Small intestine (tissue), 7 donors: ENCODE data around the gene TPSG1. TPM values are rescaled to one million over a fixed set of nuclear protein-coding genes. Genes with fewer than 3 reads are reported as not detected.
"Not testable (repeated sequence)": the region's sequence is repeated elsewhere in the genome, so short reads cannot be mapped to it uniquely, and the experiment has no call there.

Experiments used
- DNase-seq, 2 donors: peaks; one replicate each; pipeline versions ENCODE4 v3.0.0 to v3.0.0-alpha.2; 2013
- FAIRE-seq: peaks from 2 replicates; lab custom pipeline; 2012; peaks lifted over from hg19 to GRCh38; lab: Jason Lieb, UNC
- H3K27ac ChIP-seq, 3 donors: one replicate each; pipeline ENCODE4 v1.5.1; 2013; ENCODE audit warnings: low read length in 2 of 3, mild to moderate bottlenecking in 2 of 3, control low read depth in 1 of 3, inconsistent platforms in 1 of 3, low read depth in 1 of 3, moderate library complexity in 1 of 3
- H3K27me3 ChIP-seq, 3 donors: one replicate each; pipeline ENCODE4 v1.6.1; 2013; ENCODE audit warnings: low read length in 3 of 3, inconsistent platforms in 1 of 3; ENCODE audit not compliant: control insufficient read depth in 3 of 3, insufficient read depth in 3 of 3
- H3K36me3 ChIP-seq, 3 donors: one replicate each; pipeline ENCODE4 v1.6.1; 2013; ENCODE audit warnings: low read length in 3 of 3, inconsistent platforms in 1 of 3, low read depth in 1 of 3, mild to moderate bottlenecking in 1 of 3, moderate library complexity in 1 of 3; ENCODE audit not compliant: control insufficient read depth in 3 of 3, insufficient read depth in 2 of 3
- H3K4me1 ChIP-seq, 3 donors: one replicate each; pipeline ENCODE4 v1.6.1; 2013; ENCODE audit warnings: low read length in 2 of 3, inconsistent platforms in 1 of 3, low read depth in 1 of 3, mild to moderate bottlenecking in 1 of 3, moderate library complexity in 1 of 3; ENCODE audit not compliant: control insufficient read depth in 3 of 3, insufficient read depth in 2 of 3
- H3K4me3 ChIP-seq, 3 donors: one replicate each; pipeline ENCODE4 v1.5.1; 2013; ENCODE audit warnings: low read length in 3 of 3, control low read depth in 1 of 3, inconsistent platforms in 1 of 3, low read depth in 1 of 3, mild to moderate bottlenecking in 1 of 3, moderate library complexity in 1 of 3
- H3K9me3 ChIP-seq, 2 donors: one replicate each; pipeline ENCODE4 v1.6.1; 2013; ENCODE audit warnings: low read depth in 1 of 2, low read length in 1 of 2; ENCODE audit not compliant: control insufficient read depth in 2 of 2, insufficient read depth in 1 of 2
- WGBS, 3 donors: extraction: QIAGEN DNeasy Blood & Tissue Kit; methylation state at CpG; one replicate each; pipeline ENCODE4 v1.1.7; 2013; 5-methylcytosine and 5-hydroxymethylcytosine counted together
- polyA plus RNA-seq, 4 donors: library from polyadenylated mRNA; stranded (reverse) in 3 of 4; unstranded in 1 of 4; fragments of 200-250 nt in 3 of 4; fragments of 120-200 nt in 1 of 4; gene quantifications; one replicate each; pipeline versions ENCODE4 v1.2.1 to v1.2.3, GENCODE V29; 2013
- donor health status: healthy with polysubstance abuse.
- donor health status: control.
- donor health status: control.
- donor health status: Bipolar disorder and iron deficiency.
- donor health status: healthy.

TPSG1 gene
- polyA plus RNA-seq, 4 donors: 3.3 to 40.9 (median 14.0) TPM

GRCh38 chr16:1206326-1206725 is 18.7 kb downstream of the TPSG1 start:
- WGBS, 3 donors: 70 to 77% (median 74%) methylated on average over 8 to 9 of the region's 9 CpGs
- FAIRE-seq: no peak
- H3K27me3 ChIP-seq: no peaks in the 10 kb centered on the region
- peaks cover 0 to 17% (median 0%) of the 10 kb centered on the region in 3 donors for H3K36me3 ChIP-seq
- H3K9me3 ChIP-seq: no peaks in the 10 kb centered on the region
- no peak overlapping the region for H3K27ac ChIP-seq
- H3K4me3 ChIP-seq: no peak overlapping the region
- no peaks in the 10 kb centered on the region for H3K4me1 ChIP-seq
- DNase-seq: no peak

GRCh38 chr16:1204933-1205332 is 20.1 kb downstream of the TPSG1 start:
- H3K36me3 ChIP-seq: peaks cover 0 to 17% (median 0%) of the 10 kb centered on the region in 3 donors
- H3K27me3 ChIP-seq: no peaks in the 10 kb centered on the region
- no peaks in the 10 kb centered on the region for H3K4me1 ChIP-seq
- FAIRE-seq (no peak), DNase-seq (no peak)
- H3K9me3 ChIP-seq: no peaks in the 10 kb centered on the region
- H3K27ac ChIP-seq: no peak overlapping the region
- H3K4me3 ChIP-seq: no peak overlapping the region
- WGBS, 3 donors: 33 to 75% (median 57%) methylated on average over 13 to 17 of the region's 21 CpGs

GRCh38 chr16:1202274-1202673 is 22.8 kb downstream of the TPSG1 start:
- Histone ChIP-seq H3K9me3 (no peaks in the 10 kb centered on the region), H3K4me1 (no peaks in the 10 kb centered on the region), H3K27me3 (no peaks in the 10 kb centered on the region), H3K36me3 (peaks cover 0 to 7% (median 0%) of the 10 kb centered on the region in 3 donors), H3K4me3 (no peak overlapping the region), H3K27ac (no peak overlapping the region)
- FAIRE-seq (no peak), DNase-seq (no peak)
- WGBS, 3 donors: 88 to 94% (median 90%) methylated on average over 16 to 18 of the region's 18 CpGs

- no peak overlapping the region for H3K4me3 ChIP-seq
- H3K27ac ChIP-seq: no peak overlapping the region
- H3K27me3 ChIP-seq: no peaks in the 10 kb centered on the region
- no peak for FAIRE-seq
- H3K36me3 ChIP-seq: peaks cover 0 to 7% (median 0%) of the 10 kb centered on the region in 3 donors
- no peak for DNase-seq
- H3K9me3 ChIP-seq: no peaks in the 10 kb centered on the region
- H3K4me1 ChIP-seq: no peaks in the 10 kb centered on the region
- WGBS, 3 donors: 92 to 96% (median 95%) methylated on average over 25 of the region's 25 CpGs
These were observed 23.6 kb downstream of the TPSG1 start for GRCh38 chr16:1201444-1201843.

GRCh38 chr16:1200014-1200627 is 24.9 kb downstream of the TPSG1 start:
- H3K4me3 ChIP-seq: no peak overlapping the region
- no peak overlapping the region for H3K27ac ChIP-seq
- H3K4me1 ChIP-seq: no peaks in the 10 kb centered on the region
- no peak for DNase-seq
- no peak for FAIRE-seq
- 90 to 93% (median 92%) methylated on average over 38 of the region's 38 CpGs for WGBS, 3 donors
- no peaks in the 10 kb centered on the region for H3K9me3 ChIP-seq
- H3K27me3 ChIP-seq: no peaks in the 10 kb centered on the region
- H3K36me3 ChIP-seq: peaks cover 0 to 7% (median 0%) of the 10 kb centered on the region in 3 donors

- H3K9me3 ChIP-seq: no peaks in the 10 kb centered on the region
- WGBS, 3 donors: 68 to 79% (median 75%) methylated on average over 10 to 15 of the region's 19 CpGs
These were observed 25.6 kb downstream of the TPSG1 start for GRCh38 chr16:1199347-1200013.

GRCh38 chr16:1198671-1199346 is 26.3 kb downstream of the TPSG1 start:
- H3K27ac ChIP-seq, DNase-seq, H3K27me3 ChIP-seq, FAIRE-seq, H3K4me3 ChIP-seq, H3K4me1 ChIP-seq, H3K36me3 ChIP-seq, H3K9me3 ChIP-seq: not testable (repeated sequence)
- WGBS, 3 donors: 85 to 91% (median 86%) methylated on average over 29 to 44 of the region's 44 CpGs

More at GRCh38 chr16:1199347-1200013, 25.6 kb downstream of the TPSG1 start:
- Histone ChIP-seq H3K36me3 (peaks cover 0 to 7% (median 0%) of the 10 kb centered on the region in 3 donors), H3K27ac (no peak overlapping the region), H3K4me1 (peaks cover 0 to 2% (median 0%) of the 10 kb centered on the region in 3 donors), H3K4me3 (no peak overlapping the region), H3K27me3 (no peaks in the 10 kb centered on the region)
- no peak for FAIRE-seq
- no peak for DNase-seq

GRCh38 chr16:1198194-1198593 is 26.9 kb downstream of the TPSG1 start:
- Histone ChIP-seq H3K9me3 (no peaks in the 10 kb centered on the region), H3K27me3 (no peaks in the 10 kb centered on the region), H3K36me3 (peaks cover 0 to 7% (median 0%) of the 10 kb centered on the region in 3 donors), H3K4me1 (peaks cover 0 to 3% (median 0%) of the 10 kb centered on the region in 3 donors), H3K4me3 (no peak overlapping the region), H3K27ac (no peak overlapping the region)
- WGBS, 3 donors: 80 to 87% (median 85%) methylated on average over 17 to 18 of the region's 18 CpGs
- FAIRE-seq: no peak
- no peak for DNase-seq
